HG03521 (cell line): ENCODE measurements around the gene LCNL1.
A peak's percentile ranks its signal among the peaks of the same experiment; 100 is the strongest.
"Not testable (repeated sequence)": the region's sequence is repeated elsewhere in the genome, so short reads cannot be mapped to it uniquely, and the experiment has no call there.

Experiments
- ATAC-seq: cut with Tn5 transposase; IDR thresholded peaks from one replicate; pipeline ENCODE4 v1.9.1; 2021; ENCODE audit warnings: mild to moderate bottlenecking, moderate library complexity; ENCODE audit not compliant: unreplicated experiment

The LCNL1 gene

DNA sequence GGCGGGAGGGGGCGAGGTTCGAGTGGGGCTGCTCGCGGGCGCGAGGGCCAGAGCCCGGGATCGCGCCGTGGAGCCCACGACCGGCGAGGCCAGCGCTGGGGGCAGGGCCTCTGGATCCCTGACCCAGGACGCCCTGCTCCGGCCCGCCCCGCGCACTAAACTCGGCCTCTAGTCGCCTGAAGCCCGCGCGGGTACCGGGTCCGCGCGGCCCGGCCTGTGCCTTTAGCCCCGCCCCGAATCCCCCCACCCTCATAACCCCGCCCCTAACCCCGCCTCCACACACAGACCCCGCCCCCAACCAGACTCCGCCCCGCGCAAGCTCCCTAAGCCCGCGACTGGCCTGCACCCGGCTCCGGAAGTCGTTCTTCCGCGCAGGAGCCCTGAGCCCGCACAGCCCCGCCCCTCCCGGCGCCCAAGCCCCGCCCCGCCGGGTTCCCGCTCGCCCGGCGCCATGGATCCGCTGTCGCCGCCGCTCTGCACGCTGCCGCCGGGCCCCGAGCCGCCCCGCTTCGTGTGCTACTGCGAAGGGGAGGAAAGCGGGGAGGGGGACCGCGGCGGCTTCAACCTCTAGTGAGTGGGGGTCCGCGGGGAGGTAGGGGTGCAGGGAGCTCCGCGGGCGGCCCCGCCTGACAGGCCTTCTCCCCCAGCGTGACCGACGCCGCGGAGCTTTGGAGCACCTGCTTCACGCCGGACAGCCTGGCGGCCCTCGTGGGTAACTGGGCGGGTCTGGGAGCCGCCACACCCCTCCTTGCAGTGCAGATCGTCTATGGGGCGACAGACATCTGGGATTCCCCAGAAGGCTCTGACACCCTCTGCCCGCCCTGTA lies 9.4 kb downstream of the LCNL1 start, which contains the start of gene PAXX:
TSS of gene PAXX (plus strand) at position 430 of the 826 bp plus-strand sequence. CDS start at position 452, 22 bp downstream.
- ATAC-seq: peak; percentile 80

DNA sequence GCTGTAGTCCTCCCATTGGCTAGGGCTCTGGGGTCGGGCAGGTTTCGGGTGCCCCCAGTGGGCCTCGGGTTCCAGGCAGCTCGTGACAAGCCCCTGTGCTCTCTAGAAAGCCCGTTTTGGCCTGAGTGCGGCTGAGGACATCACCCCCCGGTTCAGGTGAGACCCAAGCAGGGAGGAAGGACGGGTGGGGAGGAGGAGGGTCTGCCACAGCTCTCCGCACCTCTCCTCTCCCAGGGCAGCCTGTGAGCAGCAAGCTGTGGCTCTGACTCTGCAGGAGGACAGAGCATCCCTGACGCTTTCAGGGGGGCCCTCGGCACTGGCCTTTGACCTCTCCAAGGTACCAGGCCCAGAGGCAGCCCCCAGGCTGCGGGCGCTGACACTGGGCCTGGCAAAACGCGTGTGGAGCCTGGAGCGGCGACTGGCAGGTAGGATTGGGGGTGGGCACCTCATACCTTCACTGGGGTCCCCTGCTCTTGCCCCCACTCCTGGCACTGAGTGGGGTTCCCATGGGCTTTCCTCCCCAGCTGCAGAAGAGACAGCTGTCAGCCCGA lies 10.1 kb downstream of the LCNL1 start:
- no peak for ATAC-seq

GRCh38 chr9:136994180-136994887 lies 11.5 kb downstream of the LCNL1 start:
- no peak for ATAC-seq

DNA sequence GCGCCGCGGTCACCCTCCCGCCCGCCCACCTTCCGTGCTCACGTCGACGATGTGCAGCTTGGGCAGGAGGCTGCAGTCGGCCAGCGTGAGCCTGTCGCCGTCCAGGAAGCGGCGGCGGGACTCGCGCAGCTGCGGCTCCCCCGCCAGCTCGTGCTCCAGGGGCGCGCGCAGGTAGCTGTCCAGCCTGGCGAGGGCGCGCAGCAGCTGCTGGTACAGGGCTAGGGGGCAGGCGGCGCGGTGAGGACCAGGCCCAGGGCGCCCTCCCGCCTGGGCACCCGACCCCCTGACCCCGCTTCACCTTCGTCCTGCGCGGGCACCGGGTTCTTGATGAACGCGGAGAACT lies 12.1 kb downstream of the LCNL1 start:
- no peak for ATAC-seq

GRCh38 chr9:136995362-136995761 lies 12.6 kb downstream of the LCNL1 start:
- ATAC-seq: no peak

DNA sequence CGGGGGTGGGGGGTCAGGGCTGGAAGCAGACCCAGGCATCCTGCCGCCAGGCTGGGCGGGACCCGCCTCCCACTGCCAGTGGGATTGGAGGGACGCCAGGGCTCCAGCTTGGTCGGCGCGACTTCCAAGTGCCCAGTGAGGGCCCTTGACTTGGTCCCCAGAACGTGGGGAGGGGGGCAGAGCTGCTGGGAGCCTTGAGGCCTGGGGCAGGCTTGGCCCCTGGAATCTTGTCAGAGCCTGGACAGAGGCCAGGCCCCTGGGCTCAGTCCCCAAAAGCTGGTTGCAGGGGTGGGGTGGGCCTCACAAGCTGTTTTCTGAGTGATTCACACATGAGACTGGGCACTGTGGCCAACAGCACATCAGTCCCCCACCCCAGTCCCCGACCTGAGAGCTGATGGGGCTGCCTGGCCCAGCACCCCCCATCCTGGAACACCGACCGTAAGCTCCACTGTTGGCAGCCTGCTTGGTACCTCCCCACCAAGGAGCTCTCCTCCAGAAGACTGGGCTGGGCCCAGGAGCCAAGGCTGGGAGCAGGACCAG lies 13.0 kb downstream of the LCNL1 start:
- ATAC-seq: no peak

- no peak for ATAC-seq
These were observed 13.8 kb downstream of the LCNL1 start, which contains the start of gene CLIC3 for GRCh38 chr9:136996361-136997292. CLIC3 (minus strand) TSS chr9:136996568; CDS start chr9:136996543, 25 bp downstream.

GRCh38 chr9:136997371-136997770 lies 14.6 kb downstream of the LCNL1 start:
- ATAC-seq: no peak

- no peak for ATAC-seq
These were observed 15.0 kb downstream of the LCNL1 start for GRCh38 chr9:136997830-136998234.

GRCh38 chr9:137000177-137000930 lies 17.6 kb downstream of the LCNL1 start:
- ATAC-seq: peak; percentile 63

DNA sequence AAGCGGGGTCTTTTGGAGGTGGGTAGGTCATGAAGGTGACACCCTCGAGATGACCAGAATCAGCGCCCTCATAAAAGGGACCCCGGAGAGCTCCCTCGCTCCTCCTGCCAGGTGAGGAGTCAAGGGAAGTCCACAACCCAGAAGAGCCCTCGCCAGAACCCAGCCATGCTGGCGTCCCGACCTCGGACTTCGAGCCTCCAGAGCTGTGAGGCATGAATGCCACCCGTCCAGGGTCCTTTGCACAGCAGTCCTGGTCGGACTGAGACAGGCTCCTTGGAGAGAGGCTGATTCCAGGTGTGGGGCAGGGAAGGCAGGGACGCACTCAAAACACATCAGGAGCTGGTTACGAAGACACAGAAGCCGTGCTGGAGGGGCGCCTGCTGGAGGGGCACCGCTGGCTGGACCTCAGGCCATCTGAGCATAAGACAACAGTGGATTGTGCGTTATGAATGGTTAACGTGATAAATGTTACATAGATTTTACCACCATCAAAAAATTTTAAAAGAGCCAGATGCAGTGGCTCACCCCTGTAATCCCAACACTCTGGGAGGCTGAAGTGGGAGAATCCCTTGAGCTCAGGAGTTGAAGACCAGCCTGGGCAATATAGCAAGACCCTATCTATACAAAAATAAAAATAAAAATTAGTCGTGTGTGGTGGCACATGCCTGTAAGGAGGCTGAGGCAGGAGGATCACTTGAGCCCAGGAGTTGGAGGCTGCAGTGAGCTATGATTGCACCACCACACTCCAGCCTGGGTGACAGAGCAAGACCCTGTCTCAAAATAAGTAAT lies 19.3 kb downstream of the LCNL1 start:
- ATAC-seq: no peak

- no peak for ATAC-seq
These were observed 19.9 kb downstream of the LCNL1 start for GRCh38 chr9:137002646-137003041.

GRCh38 chr9:137004285-137004684 lies 21.5 kb downstream of the LCNL1 start:
- not testable (repeated sequence) for ATAC-seq

DNA sequence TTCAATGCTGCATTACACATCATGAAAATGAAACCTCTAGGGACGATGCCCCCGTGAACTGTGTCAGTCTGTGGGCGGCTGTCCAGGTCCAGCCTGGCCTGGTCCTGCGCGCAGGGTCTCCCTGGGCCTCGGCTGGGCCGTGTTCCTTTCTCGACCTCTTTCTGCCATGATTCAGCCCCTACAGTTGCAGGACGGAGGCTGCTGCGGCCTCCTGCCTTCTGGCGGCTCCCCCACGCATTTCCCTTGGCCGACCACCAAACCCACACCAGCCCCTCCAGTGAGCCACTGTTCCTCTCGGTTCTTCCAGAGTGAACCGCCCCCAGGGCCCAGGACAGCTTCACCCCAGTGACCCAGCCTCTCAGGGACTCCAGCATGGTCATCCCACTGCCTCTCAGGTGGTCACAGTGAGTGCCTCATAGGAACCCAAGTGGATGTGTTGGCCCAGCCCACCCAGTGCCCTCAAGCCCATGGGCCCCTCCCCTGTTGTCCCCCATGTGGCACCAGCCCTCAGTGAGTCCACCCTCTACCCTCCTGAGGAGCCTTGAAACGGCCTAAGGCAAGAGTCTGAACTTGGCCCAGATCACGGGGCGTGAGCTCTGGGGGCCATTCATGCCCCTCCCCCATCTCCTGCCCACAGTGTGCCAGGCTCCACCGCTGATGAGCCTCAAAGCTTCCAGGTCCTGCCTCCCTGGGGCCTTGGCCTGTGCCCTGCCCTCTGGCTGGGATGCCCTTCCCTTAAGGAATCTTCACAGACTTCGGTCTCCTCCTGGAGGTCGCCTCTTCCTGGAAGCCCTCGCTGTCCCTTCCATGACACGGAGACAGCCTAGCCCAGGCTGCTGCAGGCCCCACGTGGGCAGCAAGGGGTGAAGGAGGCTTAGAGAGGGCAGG lies 23.6 kb downstream of the LCNL1 start:
- ATAC-seq: no peak

DNA sequence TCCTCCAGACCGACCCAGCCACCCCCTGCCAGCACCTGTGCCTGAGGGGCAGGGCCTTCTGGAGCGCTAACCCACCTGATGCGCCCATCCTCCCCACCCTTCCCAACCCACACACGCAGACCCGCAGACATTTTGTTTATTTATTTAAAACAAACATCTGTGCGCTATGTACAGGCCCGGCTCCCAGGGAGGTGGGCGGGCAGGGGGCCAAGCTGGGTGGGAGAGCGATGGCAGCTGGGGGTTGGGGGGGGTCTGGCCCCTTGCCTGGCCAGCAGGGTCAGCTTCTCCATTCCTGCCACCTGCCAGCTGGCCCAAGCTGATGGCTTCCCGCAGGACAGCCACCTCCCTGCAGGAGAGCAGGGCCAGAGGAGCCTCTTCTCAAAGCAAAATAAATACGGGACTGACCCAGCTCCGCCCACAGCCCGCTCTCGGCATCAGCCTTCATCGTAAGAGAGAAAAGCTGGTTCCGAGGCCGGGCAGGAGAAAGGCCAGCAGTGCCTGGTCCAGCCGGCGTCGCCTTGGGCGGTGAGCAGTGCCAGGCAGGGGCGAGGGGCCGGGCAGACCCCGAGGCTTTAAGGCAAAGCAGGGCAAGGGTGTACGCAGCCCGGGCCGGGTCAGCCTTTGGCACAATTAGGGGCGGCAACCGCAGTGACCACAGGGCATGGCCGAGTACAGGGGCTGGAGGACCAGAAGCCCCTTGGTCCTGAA lies 24.5 kb downstream of the LCNL1 start:
- no peak for ATAC-seq

DNA sequence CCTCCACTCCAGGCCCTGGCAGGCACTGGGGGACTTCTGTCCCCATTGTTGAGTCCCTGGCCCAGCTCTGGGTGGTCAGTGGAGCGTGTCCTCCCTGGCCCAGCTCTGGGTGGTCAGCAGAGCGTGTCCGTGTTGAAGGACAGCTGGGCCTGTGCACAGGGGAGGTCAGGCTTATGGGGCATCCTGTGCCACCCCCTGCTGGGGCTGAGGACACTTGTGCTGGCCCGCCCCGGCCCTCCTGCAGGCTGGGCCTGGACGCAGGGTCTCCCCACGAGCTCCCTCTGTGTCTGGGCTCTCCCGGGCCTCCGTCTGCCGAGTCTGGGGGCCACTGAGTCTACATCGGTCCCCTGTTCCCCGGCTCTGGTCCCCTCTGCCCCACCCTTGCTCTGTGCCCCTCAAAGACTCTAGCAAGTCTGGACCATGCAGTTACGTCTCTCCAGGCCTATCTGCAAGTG lies 25.1 kb downstream of the LCNL1 start:
- no peak for ATAC-seq

- no peak for ATAC-seq
These were observed 25.5 kb downstream of the LCNL1 start for GRCh38 chr9:137008312-137008711.
